NCI-H748 (cell line): ENCODE measurements around the gene IGFALS.

Experiments
- DNase-seq: peaks from one replicate; lab custom pipeline; 2025; ENCODE audit not compliant: unreplicated experiment; lab: John Stamatoyannopoulos, UW

The IGFALS gene

DNA sequence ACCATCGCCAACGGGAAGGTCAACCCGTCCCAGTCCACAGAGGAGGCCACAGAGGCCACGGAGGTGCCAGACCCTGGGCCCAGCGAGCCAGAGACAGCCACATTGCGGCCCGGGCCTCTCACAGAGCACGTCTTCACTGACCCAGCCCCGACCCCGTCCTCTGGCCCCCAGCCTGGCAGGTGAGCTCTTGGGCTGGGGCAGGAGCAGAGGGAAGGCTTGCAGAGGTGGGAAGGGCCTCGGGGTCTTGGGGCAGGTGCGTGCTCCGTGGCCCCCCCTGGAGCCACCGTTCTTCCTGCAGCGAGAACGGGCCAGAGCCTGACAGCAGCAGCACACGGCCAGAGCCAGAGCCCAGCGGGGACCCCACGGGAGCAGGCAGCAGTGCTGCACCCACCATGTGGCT, 27.3 kb downstream of the IGFALS start:
- no peak for DNase-seq

DNA sequence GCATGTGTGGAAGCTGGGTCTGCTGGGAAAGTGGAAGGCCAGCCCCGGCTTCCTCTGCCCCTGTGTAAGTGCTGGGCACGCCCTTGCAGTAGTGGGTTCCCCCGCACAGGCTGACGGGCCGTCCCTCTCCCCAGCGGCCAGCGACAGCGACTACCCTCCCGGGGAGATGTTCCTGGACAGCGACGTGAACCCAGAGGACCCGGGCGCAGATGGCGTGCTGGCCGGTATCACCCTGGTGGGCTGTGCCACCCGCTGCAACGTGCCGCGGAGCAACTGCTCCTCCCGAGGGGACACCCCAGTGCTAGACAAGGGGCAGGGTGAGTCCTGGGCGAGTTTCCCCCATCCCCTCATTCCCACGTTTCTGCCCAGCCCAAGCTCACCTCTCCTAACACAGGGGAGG, 27.7 kb downstream of the IGFALS start:
- no peak for DNase-seq

DNA sequence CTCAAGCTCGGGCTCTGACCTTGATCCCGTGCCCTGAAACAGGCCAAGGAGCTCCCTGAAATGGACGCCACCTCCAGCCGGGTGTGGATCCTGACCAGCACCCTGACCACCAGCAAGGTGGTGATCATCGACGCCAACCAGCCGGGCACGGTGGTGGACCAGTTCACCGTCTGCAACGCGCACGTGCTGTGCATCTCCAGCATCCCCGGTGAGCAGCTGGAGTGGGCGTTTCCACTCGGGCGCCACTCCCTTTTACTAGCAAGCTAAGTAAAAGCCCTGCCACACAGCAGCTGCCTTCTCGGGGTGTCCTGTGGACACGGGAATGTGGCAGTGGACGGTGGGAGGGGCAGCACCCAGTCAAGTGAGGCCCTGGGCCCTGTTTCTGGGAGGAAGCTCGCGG, 28.5 kb downstream of the IGFALS start:
- DNase-seq, result no peak

DNA sequence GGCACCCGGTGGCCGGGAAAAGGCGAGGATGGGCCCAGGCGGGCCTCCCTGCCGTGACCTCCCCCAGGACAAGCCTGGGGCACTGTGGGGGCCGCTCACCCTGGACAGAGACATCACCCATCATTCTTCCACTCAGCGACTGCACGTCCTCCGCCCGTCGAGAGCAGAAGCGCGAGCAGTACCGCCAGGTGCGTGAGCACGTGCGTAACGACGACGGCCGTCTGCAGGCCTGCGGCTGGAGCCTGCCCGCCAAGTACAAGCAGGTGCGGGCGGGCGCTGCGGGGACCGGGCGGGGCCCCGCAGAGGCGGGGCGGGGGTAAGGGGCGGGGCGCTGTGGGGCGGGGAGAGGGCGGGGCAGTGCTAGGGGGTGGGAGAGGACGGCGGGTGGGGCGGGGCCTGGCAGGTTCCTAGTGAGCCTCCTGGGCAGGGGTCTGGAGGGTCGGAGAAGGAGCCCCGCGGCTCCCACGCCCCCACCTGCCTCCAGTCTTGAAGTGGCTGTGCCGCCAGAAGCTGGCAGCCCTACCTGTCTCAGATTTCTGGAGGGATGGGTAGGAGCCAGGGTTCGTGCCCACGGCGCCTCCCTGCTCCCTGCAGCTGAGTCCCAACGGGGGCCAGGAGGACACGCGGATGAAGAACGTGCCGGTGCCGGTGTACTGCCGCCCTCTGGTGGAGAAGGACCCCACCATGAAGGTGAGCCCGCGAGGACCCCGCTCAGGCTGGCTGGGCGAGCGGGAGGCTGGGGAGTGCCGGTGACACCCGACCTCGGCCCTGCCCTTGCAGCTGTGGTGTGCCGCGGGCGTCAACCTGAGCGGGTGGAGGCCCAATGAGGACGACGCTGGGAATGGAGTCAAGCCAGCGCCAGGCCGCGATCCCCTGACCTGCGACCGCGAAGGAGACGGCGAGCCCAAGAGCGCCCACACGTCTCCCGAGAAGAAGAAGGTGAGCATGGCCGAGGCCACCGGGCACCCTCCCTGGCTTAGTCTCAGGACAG, 29.7 kb downstream of the IGFALS start:
- DNase-seq, result peak; percentile 5

DNA sequence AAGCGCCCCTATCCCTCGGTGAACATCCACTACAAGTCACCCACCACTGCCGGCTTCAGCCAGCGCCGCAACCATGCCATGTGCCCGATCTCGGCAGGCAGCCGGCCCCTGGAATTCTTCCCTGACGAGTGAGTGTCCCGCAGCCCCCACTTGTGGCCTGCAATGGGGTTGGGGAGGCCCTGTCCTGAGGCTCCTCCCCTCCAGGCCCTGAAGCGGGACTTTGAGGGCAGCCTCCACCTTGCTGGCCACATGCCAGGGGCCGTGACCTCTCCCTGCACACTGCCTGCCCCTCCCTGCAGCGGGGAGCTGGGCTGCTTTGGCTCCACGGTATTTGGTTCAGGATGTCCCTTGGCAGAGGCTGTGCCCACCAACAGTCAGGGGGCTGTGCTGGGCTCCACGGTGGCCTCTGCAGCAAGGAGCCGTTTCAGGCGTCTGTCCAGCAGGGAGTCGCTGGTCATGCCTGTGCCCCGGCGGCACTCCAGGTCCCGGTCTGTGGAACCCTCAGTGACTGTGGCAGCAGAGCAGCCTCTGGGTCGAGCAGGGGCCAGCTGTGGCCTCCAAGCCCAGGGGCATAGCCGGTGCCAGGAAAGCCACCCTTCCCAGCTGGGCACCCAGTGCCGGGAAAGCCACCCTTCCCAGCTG, 30.5 kb downstream of the IGFALS start:
- no peak for DNase-seq

DNA sequence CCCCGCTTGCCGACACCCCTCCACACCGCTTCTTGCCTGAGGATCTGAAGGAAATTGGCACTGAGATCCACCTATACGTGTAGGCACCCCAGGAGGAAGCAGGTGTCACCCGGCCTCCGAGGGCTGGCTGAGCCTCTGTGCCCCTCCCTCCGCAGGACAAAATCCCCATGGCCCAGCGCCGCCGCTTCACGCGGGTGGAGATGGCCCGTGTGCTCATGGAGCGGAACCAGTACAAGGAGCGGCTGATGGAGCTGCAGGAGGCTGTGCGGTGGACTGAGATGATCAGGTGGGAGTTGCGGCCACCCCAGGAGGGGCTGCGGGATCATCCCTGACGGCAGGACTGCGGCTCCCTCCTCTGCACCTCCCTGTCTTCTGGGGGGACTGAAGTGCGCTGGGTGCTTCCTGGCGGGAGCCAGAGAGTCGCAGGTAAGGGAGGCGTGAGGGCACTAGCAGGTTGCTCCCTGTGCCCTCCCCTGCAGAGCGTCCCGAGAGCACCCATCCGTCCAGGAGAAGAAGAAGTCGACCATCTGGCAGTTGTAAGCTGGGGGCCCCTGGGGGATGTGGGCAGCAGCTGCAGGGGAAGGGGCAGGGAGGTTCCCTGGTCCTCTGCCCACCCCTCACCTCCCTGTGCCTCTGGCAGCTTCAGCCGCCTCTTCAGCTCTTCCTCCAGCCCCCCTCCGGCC, 31.2 kb downstream of the IGFALS start:
- no peak for DNase-seq

DNA sequence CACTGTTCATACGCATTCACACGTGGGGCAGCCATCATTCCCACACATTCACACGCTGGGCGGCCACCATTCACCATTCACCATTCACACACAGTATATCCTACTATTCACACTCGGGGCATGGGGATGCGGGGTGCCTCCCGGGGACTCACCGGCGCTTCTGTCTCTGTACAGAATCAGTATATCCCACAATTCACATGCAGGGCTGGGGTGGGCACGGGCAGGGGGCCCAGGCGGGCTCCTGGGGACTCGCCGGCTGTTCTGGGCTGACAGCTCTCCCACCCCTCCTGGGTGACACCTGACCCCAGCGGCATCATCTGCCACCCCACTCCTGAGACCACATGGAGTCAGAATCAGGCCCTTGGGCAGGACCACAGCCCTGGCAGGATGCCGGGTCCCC, 31.8 kb downstream of the IGFALS start:
- no peak for DNase-seq

DNA sequence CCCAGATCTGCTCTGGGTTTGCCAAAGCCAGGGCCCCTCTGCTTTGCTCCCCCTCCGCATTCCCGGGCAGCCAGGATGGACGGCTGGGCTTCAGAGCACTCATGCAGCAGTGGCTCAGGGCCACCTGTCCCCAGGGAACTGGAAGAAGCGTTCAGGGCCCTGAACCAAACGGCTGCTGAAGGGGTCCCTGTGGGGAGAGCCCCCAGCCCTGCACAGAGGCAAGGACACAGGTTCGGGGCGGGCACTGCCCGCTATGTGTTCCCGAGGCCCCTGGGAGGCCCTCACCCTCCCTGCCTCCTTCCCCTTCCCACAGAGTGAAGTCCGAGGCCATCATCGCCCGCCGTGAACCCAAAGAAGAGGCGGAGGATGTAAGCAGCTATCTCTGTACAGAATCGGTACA, 32.6 kb downstream of the IGFALS start:
- no peak for DNase-seq

DNA sequence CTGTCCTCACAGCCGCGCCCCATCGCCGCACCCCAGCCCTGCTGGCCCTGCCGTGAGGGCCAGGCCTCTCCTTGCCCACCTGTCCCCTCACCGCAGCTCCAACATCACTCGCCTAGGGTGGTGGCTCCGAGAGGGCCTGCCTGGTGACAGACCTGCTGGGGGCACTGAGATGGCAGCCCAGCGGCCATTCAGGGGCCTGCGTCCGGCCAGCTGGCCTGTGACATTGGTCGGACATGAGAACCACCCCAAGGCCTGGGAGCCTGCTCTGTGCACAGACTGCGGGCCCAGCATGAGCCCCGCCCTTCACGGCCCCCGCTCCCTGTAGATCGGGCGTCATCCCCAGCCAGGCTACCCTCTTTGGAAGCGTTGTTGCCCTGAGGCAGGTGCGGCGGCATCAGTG, 34.0 kb downstream of the IGFALS start:
- no peak for DNase-seq

DNA sequence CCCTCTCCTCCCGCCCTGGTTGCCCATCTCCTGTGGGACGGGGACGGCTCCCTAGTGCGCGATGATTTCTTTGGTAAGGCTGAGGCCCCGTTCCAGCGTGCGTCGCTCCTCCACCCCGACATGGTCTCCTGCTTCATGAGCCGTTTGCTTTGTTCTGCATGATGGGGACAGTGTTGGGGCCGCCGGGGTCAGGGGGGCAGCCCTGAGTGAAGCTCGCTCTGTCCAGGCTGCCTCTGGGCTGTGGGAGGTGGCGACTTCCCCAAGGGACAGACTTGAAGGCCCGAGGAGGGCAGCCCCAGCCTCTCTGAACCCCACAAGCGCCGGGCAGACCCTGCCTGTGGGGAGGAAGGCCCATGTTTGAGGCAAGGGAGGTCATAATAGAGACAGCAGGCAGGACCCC, 34.6 kb downstream of the IGFALS start:
- DNase-seq, result no peak

DNA sequence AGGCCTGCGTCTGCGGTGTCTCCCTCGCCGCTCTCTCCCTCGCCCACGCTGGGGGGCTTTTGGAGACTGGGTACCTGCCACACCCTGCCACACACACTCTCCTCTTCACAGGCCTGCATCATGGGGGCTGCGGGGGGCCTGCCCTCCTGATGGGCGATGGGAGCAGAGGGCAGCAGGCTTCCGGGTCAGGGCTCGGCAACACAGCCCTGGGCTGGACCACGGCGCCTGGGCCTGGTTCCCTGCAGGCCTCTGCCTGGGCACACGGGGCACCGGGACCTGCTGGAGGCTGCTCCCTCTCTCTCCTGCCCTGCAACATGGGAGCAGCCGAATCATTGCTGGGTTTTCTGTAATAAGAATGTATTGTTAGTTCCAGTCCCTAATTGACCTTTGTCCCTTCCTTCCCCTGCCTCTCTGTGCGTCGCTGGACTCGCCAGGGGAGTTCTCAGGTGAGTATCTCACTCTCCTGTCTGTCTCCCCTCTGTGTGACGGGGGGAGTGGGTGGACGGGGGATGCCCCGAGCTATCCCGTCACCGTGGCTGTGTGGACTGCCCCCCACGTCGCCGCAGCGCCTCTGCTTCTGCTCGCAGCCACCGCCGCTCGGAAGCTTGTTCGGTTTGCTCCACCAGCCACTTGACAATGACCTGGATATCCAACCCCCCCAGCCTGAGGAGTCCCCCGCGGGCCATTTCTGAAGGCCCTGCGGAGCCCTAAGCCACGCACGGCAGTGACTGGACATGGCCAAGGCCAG, 35.6 kb downstream of the IGFALS start:
- DNase-seq, result no peak

DNA sequence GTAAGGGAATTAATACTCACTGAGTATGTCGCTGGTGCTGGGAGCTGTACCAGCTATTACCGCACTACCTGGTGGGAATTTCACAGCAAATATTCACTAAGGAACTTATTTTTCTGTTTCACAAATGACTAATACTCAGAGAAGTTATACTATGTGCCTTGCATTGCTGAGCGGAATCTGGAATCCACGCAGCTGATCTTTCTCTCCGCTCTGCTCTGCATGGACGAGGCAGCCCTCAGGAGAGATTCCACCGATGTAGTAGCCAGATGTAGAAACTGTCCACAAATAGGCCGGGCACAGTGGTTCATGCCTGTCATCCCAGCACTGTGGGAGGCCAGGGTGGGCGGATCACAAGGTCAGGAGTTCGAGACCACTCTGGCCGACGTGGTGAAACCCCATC, 39.3 kb downstream of the IGFALS start:
- DNase-seq, result no peak

DNA sequence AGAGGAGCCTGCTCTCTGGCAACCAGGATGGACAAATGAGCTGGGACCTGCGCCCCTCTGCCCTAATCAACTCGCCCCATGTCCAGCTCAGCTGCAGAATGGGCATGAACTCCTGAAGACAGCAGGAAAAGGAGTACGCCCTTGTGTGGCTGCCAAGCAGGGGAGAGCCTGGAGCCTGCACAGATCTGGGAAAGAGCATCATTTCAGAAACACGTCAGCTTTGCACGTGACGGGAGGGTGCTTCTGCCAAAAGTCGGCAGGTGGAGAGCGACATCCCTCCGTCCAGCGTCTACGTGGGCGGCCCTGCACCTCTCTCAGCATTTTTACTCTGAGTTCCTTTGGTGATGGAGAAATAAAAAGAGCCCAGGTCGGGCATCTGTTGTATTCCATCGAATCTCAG, 40.7 kb downstream of the IGFALS start:
- no peak for DNase-seq

DNA sequence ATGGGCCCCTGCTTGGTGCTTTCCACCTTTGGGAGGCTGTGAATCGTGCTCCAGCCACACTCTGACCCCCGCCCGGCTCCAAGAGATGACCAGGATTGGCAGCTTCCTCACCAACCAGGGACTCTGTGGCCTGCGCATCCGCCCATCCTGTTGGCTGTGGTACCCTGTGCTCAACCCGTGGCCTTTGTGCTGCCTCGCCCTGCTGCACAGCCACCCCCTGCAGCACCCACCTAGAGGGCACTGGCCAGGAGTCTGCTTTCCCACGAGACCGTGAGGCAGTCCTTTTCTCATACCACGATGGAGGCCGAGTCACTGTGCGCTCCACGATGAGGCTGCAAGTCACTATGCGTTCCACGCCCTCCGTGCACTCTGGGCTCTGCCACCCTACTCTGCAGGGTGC, 41.6 kb downstream of the IGFALS start:
- DNase-seq, result no peak

DNA sequence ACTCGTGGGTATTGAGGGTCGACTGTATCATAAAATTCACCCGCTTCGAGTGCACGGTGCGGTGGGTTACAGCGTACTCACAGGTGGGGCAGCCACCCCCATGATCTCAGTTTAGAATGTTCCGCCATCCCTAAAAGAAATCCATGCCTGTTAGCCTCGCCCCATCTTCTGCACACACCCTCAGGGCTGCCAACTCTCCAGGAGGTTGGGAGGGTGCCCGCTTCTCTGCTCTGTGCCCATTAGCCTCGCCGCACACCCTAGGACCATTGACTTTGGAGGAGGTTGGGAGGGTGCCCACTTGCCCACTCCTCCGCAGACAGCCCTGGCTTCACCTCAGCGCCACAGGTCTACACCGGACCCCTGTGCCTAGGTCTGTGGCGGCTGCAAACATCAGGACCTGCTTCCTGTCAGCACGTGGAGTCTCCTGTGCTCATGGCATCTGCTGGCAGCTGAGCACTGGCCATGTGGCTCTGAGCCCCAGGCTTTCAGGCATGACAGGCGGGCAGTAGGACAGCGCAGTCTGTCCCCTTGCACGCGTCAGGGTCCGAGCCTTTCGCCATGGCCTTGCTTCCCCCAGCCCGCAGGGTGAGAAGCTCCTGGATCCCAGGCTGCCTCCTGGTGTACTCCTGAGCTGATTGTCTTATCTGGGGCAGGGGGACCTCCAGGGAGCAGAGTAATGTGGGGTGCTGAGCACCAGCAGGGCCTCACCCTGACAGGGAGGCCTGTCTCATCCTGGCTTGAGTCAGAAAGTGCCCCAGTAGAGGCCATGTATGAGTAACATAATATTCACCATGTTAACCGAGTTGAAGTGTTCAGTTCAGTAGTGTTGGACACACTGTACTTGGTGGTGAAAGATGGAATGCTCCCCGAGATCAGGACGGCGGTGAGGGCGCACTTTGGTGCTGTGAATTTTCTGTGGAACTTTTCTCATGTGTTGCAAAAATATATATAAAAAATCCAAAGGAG, 44.1 kb downstream of the IGFALS start:
- no peak for DNase-seq

DNA sequence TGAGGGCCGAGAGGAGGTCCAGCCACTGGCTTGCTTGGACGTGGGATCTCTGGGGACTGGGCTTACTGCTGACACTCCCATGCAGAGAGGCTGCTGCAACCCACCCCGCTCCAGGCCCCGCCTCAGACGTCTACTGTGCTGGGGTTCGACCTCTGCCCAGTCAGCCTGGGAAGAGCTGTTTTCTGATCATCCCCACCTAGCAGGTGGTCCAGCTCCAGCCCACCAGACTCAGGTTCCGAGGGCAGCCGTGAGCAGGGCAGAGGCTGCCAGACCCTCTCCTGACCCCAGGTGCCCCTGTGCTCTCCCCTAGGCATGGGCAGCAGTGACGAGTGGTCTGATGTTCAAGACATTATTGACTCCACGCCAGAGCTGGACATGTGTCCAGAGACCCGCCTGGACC, 45.6 kb downstream of the IGFALS start:
- DNase-seq, result no peak

DNA sequence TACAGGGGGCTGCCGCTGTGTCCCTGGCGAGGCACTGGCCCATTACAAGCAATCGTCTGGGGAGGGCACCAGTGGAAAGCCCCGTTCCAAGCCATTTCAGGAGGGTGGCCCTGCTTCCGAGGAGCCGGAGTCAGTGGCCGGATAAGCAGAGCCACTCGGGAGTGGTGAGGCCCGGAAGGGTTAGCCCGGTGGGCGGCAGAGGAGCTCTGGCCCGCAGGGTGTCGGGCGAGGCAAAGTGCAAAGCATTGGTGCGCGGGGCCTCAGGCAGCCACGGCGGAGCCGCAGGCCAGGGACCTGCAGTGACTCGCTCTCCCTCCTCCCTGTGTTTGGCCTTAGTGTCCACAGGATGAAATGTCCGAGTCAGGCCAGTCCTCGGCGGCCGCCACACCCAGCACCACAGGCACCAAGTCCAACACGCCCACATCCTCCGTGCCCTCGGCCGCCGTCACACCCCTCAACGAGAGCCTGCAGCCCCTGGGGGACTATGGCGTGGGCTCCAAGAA, 46.8 kb downstream of the IGFALS start:
- no peak for DNase-seq

DNA sequence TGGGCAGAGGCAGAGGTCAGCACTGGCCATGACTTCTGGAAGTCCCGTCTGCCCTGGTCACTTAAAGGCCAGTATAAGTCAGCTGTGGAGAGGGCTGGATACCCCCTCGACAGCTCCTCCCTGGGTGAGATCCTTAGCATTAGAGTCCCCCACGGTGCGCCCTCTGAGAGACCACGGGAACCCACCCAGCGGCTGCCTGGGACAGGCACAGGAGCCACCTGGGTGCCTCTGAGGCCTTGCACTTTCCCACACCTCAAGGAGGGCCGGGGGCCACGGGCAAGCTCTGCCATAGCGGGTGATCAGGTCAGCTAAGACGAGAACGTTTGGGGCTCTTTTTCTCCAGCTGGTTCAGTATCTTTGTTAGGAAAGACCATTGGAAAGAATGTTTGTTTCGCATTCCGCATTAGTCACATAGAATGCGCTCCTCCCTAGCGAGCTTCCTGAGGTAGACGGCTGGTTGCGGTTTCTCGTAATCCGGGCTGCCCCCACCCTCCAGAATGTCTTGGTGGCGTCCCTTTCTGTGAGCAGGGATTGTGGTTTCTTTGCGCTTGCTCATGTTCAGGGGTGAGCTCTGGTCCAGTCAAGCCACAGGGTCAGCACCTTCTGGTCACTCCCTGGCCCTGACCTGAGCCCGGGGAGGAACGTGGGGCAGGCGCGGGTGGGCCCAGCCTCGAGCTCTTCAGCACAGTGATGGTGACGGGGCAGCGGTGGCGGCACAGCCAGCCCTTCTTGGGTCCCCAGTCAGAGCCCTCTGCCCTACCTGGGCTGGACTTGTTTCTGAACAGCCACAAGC, 47.4 kb downstream of the IGFALS start:
- DNase-seq, result no peak
